ENCODE results near the gene S100Z.
"Not testable (repeated sequence)": the region's sequence is repeated elsewhere in the genome, so short reads cannot be mapped to it uniquely, and the experiment has no call there.

S100Z gene

DNA sequence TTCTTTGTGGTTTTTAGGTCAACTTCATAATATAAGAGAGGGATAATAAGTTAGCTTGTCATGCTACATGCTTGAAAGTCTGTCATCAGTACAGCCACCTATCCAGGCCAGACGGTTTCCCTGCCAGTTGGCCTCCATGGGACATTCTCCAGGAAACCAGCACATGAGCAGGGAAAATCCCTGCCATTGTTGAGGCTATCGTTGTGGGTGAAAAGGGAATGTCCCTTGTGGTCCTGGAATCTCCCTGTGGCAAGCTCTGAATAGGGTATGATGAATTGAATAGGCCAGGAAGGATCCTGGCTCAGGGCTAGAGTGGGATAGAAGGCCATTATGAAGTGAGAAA lies 18.7 kb upstream of the S100Z start:
- no peak for DNase-seq

DNA sequence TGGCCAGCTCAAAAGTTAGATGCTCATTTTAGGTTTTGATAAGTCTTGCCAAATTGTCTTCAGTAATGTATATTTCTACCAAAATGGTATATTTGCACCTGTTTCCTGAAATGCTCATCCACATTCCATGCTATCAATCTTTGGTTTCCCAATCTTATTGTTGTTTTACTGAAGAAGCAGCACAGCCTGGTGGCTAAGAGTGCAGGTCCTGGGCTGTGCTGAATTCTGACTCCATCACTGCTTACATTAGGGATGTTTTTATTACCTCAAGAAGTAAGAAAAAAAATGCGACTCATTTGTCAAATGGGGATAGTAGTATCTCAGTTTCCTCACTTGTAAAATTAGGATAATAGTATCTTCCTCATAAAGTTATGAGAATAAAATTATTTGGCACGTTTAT lies 13.6 kb upstream of the S100Z start:
- DNase-seq: no peak

DNA sequence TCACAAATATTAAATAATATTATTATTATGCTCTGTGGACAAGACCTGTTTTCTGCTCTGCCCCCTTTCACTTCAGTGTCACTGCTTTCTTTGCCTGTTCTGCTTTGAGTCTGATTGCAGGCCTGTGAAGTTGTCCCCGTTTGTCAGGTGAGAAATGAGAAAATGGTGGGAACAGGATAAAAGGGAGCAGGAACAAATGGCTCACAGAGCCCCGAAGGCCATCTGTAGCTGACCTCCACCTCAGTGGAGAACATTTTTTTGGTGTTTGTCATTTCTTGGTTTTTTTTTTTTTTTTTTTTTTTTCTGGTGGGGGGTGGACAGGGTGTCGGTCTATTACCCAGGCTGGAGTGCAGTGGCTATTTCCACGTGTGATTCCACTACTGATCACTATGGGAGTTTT lies 13.2 kb upstream of the S100Z start:
- DNase-seq: no peak

DNA sequence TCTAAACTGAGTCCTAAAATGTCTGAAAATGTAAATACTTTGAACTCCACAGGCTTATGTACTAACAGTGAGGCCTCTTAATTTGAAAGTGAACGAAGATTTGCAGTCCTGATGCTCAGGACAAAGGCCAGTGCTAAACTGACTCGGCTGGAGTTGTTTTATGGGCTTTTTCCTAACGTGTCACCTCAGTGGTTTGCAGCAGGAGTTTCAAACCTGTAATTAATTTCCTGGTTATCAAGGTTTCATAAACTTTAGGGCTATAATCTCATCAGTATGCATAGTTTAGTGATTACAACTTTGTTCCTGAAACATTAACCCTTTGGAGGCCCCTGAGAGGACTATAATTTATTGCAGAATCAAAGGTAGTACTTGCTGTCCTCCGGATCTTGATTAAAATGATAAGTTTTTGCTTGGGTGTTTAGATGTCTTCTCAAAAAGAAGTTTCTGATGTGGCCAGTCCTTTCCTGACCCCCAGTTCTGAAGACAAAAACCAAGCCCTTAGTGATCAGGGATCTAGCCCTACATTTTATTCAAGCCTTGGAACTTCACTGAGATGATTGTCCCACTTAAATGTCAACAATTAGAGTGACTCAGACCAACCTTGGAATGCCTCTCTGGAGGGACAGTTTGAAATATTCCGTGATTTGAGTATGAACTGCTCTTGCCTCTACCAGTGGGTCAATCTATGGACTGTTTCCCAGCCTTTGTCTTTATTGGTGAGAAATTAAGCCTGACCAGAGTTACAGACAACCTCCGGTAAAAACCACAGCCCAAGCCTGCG lies 11.1 kb upstream of the S100Z start:
- no peak for DNase-seq

DNA sequence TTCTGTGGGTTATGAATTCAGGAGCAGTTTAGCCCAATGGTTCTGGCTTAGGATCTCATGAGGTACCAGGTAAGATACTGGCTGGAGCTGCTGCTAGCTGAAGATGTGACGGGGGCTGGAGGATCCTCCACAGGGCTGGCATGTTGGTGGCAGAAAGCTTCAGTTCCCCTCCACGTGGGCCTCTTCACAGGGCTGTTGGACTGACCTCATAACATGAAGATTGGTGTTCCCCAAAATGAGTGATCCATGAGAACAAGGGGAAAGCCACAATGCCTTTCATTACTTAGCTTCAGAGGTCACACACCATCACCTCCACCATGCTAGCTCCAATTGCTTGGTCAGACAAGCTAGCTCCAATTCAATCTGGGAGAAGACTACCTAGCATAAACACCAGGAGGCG lies 8.5 kb upstream of the S100Z start:
- DNase-seq: no peak

DNA sequence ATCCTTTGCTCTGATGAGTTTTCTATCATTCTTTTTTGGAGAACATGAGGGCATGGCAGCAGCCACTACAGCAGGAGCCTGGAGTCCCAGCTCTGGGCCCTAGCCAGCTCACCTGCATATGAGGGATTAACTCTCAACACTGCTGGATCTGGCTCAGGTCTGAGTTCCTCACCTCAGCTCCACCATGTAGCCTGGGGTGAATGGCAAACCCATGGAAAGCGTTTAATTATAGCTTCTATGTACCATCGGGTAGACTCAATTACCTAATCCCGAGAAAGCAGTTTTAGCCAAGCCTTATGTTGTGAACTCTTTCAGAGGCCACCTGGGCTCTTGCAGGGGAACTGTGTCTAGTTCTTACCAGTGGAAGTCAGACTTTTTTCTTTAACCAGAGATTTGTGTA lies 3.9 kb upstream of the S100Z start:
- no peak for DNase-seq

DNA sequence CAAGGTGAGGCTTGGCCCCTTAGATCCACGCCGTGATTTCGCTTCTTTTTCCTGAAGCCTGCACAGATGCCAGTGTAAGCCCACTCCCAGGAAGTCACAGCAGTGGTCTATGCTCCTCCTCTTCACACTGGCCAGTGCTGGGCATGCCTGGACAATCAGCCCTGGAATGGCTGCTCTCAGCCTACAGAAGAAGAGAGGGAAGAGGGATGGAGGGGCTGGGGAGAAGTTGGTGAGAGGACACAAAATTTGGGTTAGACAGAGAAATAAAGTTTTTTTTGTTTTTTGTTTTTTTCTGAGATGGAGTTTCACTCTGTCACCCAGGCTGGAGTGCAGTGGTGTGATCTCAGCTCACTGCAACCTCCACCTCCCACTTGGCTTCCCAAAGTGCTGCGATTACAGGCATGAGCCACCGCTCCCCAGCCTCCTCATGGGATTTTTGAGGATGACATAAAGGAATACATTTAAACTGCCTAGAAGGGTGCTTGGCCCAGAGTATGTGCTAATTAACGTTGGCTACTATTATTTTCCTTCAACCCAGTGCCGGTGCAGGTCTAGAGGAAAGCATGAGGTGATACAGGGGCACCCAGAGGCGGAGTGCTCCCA lies 830 bp downstream of the S100Z start:
- DNase-seq: no peak

DNA sequence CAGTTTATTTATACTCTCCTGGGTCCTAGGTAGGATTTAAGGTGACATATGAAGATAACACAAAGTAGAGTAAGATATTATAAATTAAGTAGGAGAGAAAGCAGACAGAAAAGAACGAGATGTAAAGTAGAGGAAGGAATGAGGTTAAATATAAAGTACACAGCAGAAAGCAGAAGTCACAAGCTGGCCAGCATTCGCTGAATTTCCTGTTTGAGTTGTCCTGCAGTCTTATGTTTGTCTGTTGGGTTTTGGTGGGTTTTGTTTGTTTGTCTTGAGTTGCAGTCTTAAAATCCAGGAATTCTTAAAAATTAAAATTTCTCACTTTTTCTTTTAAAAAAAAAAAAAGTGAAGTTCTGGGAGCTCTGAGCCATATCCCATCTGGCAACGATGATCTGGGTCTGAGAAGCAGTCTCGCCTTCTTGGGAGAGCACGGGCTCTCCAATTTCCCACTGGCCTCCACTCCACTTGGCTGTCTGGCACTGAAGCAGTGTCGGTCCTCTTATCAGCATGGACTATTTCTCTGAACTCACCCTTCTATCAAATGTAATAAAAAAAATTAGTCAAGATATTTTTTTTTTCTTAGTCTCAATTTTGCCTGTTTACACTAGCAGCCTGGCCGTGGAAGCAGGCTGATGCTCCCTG lies 2.0 kb downstream of the S100Z start:
- DNase-seq: no peak

DNA sequence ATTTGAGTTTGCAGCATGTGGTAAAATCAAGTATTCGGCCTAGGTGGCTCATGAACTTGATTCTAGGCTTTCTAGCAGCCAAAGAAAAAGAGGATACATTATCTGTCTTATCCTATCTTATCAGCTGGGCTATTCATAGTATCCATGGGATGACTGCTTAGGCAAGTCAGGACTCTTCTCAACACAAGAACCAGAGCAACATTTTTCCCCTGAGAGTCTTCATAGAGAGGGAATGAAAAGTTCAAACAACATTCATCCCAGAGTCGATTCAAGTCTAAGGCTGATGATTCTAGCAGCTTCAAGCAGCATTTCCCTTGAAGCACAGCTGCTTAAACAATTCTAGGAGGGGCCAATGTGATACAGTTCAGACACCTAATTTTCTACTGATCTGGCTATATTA lies 3.0 kb downstream of the S100Z start:
- no peak for DNase-seq

DNA sequence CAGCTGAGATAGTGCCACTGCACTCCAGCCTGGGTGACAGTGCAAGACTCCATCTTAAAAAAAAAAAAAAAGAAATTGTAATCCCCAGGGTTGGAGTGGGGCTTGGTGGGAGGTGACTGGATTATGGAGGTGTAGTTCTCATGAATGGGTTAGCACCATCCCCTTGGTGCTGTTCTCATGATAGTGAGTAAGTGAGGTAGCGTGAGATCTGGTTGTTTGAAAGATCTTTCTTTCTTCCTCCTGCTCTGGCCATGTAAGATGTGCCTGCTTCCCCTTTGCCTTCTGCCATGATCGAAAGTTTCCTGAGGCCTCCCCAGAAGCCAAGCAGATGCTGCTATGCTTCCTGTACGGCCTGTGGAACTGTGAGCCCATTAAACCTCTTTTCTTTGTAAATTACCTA lies 3.9 kb downstream of the S100Z start:
- DNase-seq: not testable (repeated sequence)

DNA sequence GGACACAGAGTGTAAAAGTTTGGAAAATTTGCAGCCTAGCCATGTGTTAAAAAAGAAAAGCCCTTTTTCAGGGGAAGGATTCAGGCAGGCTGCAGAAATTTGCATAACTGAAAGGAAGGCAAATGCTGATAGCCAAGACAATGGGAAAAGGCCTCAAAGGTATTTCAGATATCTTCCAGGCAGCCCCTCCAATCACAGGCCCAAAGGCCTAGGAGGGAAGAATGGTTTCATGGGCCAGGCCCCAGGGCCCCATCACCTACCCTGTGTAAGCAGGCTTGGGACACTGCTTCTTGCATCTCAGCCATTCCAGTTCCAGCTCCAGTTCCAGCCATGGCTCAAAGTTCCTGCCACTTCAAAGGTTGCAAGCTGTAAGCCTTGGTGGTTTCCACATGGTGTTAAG lies 4.8 kb downstream of the S100Z start:
- no peak for DNase-seq

DNA sequence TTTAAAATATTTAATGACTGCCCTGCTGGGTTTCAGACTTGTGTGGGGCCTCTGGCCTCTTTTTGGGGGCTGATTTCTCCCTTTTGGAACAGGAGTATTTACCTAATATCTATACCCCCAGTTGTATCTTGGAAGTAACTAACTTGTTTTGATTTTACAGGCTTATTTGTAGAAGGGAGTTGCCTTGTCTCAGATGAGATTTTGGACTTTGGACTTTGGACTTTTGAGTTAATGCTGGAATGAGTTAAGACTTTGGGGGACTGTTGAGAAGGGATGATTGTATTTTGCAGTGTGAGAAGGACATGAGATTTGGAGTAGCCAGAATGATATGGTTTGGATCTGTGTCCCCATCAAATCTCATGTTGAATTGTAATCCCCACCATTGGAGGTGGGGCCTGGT lies 5.7 kb downstream of the S100Z start:
- not testable (repeated sequence) for DNase-seq

DNA sequence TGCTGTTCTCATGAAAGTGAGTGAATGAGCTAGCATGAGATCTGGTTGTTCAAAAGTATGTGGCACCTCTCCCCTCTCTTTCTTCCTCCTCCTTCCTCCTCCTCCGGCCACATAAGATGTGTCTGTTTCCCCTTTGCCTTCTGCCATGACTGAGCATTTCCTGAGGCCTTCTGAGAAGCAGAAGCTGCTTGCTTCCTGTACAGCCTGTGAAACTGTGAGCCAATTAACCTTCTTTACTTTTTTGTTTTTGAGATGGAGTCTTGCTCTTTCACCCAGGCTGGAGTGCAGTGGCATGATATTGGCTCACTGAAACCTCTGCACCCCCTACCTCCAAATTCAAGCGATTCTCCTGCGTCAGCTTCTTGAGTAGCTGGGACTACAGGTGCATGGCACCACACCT lies 6.1 kb downstream of the S100Z start:
- DNase-seq: no peak

DNA sequence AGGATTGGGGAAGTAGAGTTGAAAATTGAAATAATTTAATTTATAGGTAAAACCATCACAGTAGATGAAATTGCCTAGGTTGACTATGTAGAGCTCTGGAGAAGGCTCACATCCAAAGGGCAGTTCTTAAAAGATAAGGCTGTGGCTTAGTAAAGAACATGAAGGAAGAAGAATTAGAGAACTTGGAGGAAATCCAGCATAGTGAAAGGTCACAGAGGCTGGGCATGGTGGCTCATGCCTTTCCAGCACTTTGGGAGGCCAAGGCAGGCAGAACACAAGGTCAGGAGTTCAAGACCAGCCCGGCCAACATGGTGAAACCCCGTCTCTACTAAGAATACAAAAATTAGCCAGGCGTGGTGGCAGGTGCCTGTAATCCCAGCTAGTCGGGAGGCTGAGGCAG lies 7.0 kb downstream of the S100Z start:
- DNase-seq: not testable (repeated sequence)

DNA sequence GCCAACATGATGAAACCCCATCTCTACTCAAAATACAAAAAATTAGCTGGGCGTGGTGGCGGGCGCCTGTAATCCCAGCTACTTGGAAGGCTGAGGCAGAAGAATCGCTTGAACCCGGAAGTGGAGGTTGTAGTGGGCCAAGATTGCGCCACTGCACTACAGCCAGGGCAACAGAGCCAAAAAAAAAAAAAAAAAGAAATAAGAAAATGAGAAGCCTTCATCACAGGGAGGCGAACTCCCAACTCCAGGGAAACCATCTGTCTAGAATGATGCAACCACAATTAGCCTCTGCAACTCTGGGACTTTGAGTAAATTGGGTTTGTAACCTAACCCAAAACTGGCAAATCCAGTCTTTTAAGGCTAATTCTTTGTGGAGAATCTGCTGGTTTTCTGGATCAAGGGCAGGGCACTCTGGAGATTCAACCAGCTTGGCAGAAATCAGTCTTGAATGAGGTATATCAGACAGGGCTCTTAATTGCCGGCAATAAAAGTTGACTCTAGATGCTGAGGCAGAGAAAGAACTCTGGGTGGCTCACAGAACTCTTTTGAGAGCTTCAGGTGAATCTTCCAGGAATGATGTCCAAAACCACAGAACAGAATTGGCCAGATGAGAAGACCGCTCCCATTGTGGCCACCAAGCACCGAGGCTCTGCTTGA lies 9.9 kb downstream of the S100Z start:
- no peak for DNase-seq

DNA sequence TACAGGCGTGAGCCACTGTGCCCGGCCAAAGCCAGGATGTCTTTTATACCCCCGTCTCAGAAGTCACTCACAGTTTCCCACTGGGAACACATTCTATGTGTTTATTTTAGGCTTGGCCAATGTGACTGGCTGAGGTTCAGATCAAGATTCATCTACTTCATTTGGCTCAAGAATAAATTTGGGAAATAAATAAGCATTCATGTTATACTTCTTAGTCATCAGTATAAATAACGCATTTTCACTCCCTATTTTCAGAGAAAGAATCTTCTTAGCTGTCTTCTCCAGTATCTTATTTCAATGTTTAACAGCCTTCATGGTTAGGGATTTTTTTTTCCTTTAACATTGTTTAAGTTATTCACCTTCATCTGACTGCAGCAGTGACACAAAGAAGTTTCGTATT lies 11.8 kb downstream of the S100Z start:
- no peak for DNase-seq

DNA sequence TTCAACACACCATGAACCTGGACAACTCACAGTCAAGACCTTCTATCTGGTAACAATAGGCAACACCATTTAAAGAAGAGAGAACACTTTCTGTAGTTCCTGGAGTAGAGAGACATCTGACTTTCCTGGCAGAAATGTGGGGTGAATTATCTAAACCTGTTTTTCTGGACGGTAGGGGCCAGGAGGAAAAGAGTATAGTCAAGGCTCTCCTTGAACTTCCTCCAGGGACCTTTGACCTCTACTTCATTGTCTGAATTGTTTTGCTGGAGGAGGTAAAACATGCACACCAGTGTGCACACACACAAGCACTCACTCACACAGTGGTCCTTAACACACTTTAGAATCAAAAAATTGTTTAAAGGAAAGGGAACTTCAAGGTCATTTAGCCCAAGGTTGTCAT lies 13.2 kb downstream of the S100Z start:
- DNase-seq: no peak

DNA sequence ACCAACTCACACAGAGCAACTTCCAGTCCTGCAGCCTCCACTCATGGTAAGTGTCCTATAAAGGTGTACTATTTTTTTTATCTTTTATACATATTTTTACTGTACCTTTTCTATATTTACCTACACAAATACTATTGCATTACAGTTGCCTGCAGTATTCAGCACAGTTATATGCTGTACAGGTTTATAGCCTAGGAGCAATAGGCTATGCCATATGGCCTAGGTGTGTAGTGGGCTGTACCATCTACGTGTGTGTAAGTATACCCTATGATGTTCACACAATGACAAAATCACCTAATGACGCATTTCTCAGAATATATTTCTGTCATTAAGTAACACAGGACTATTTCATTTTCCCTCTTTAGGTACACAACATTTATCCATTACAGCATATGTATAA lies 16.7 kb downstream of the S100Z start:
- DNase-seq: no peak

DNA sequence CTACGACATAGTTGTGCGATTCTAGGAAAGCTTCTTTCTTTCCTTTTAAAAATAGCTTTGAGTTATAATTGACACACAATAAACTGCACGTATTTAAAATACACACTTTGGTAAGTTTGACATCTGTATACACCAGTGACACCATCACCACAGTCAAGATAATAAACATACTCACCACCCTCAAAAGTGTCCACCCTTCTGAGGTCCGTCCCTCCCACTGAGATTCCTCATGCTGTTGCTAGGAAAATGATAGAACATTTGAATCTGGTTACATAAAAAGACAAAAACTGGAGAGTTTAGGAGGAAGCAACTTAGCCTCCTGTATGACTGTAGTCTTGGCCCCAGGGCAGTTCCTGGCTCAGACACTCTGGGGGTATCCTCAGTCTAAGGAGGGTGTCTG lies 17.2 kb downstream of the S100Z start:
- DNase-seq: no peak

DNA sequence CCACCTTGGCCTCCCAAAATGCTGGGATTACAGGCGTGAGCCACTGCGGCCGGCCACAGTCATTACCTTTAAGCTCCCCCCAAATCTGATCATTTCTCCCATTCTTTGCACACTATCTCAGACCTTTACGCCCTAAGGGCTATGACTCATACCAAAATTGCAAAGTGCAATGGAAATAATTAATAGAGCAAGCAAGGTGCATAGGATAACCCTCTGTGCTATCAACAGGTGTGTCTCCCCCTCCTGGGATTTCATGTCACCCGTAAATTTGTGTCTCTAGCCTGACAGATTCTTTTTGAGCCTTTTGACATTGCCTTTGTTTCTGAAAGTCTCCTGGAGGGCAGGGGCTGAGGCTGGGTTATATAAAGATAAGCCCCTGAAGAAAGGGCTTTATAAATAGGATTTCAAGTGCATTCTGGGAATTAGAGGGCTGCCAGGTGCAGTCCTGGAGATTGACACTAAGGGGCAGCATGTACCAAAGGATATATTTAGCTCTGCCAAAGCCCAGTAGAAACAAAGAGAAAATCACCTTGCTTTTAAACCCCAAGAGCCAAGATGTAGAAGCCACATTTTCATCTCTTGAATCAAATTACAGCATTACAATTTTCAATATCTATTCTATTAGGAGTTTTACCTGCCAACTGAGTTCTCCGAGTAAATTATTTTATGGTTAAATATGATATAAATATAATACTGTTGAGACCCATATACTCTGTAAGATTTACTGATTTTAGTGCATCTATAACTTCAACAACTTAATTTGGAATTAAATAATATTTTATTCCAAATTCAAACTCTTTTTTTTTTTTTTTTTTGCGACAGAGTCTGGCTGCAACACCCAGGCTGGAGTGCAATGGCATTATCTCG lies 18.2 kb downstream of the S100Z start:
- DNase-seq: peak; percentile 67

DNA sequence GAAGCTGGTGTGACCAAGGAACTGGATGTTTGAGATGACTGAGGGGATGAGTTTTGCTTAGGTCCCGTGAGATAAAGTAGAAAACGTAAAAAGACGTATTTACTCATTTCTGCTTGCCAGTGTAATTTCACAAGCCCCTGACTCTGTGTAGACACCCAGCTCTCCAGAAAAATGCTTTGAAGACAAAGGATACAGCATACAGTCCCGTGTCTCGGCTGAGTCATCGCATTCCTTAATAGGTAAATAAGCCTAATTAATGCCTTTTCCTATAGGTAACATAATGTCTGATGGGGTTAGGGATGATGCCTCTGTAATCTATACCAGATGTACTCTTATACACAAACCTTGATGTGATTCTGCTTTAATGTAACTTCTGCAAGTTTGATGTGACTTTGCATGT lies 20.2 kb downstream of the S100Z start:
- no peak for DNase-seq

DNA sequence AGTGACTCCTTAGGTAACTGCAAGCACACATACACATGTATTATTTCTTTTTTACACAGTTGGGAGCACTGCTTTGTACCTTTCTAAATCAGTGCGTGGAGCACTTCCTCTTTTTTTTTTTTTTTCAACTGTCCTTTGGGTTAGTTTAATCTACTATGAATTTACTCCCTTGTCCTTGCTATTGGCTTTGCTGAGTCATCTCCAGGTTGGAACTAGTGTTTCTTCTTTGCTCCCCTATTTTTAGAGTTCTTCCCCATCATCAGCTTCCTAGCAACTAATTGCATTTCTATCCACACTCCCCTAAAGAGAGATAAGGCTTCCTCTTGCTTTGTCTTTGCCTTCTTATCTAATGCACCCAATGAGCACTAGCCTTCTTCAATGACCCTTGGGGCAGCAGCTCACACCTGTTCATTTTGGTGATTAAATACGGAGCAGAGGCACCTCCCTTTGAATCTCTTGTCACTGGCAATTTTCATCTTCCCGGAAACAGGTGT lies 24.3 kb downstream of the S100Z start:
- peak; percentile 86 for DNase-seq

DNA sequence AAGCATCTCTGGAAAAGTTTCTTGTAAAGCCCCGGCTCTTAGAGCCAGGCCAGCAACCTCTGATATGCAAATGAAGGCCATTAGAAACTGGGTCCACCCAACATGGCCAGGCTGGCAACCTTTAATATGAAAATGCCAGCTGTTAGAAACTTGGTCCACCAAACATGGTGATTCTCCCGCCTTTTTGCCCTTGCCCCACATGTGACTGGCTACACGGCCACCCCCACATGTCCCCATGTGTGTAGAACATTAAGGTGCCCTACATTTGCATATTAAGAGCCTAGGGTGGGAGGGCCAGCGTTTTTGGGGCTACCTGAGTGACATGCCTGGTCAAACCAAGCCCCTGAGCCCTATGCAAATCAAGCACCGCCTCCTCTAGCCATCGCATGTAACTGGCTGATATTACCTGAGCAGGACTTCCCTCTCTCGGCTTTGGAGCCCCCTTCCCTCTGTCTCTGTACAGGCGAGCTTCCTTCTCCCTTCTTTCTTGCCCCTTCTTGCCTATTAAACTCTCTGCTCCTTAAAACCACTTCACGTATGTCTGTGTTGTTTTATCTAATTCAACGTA lies 39.0 kb downstream of the S100Z start:
- no peak for DNase-seq
